HG03196 (cell line): ENCODE data around the gene HOXB8.

Source experiments
- ATAC-seq: cut with Tn5 transposase; IDR thresholded peaks from one replicate; pipeline ENCODE4 v1.9.1; 2021; ENCODE audit not compliant: unreplicated experiment

HOXB8 gene

GRCh38 chr17:48624544-48625494, 9.7 kb upstream of the HOXB8 start:
- ATAC-seq, result no peak

GRCh38 chr17:48624118-48624517, 9.0 kb upstream of the HOXB8 start:
- ATAC-seq, result no peak

GRCh38 chr17:48623583-48623982, 8.5 kb upstream of the HOXB8 start:
- no peak for ATAC-seq

DNA sequence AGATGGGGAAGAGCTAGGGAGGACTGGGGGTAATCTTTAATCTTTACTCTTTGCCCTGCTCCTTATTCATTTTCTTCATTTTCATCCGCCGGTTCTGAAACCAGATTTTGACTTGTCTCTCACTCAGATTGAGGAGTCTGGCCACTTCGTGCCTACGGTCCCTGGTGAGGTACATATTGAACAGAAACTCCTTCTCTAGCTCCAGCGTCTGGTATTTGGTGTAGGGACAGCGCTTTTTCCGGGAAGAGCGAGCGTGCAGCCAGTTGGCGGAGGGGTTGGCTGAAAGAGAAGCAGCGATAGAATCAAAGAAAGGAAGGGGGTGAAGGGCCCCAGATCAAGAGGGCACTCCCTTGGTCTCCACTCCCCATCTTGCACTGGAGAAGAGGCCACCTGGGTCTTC, 7.8 kb upstream of the HOXB8 start:
- ATAC-seq, result no peak

DNA sequence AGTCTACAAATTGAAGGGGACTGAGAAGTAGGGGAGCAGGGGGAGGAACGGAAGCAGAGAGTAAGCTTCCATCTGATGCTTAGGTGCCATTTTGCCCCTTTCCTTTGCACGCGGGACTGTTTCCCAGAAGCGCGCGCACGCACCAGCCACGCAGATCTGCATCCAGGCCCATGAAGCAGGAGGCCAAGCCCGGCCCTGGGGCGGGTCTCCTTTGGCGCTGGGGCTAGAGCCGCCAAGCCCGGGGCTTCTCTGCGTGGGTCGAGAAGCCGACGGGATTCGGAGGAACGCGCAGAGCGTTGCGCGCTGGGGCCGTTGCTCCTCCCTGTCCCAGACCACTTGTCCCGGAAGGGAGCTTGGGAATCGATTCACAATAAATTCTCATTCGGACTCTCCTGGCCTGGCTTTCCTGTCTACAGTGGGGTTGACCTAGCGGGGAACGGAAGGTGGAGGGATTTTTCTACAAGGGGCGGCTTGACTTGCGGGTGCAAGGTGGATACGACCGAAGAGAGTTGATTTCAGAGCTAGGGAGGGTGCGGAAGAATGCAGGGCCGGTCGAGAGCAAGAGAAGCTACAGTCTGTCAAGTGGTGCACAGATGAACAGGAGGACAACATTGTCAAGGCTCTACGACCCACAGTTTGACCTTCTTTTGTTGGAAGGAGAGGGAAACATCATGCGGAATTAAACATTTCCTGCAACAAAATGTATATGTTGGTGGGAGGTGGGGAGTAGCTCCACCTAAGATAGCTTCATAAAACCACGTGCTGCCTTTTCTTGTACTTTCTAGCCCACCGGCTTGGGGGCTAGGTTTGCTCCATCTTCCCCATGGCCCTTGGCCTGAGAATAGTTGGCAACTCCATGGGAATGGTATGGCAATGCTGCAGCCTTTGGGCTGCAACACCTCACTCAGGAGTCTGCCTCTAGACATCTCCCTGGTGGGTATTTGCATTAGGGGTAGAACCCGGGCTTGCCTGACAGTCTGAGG, 6.6 kb upstream of the HOXB8 start:
- no peak for ATAC-seq

DNA sequence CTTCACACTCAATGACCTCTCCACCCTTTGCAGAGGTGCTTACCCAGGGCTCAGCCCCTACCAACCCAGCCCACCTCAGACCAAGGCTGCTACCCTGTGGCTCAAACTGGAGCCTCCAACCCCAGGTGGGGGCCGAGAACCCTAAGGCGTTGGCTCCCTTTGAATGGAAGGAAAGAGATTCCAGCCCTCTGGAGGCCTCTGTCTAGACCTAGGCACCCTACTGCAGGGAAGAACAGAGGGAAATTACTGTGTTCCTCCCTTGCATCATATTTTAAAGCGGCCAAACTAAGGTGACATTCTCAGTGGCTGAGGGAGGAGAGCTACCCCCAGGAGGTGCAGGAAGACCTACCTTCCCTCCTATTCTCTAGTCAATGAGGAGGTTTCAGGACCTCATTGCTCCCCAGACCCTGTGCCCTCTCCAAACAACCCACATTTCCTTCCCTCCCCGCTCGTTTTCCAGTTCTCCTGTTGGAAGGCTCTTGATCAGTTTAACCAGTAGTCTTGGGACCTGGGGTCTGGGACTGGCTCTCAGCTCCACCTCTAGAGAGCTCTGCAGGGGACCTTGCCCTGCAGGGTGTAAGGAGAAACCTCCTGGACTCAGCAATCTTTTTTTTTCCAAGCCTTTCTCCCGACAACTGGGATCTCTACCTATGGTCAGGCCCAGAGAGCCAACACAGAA, 5.5 kb upstream of the HOXB8 start:
- ATAC-seq, result no peak

- no peak for ATAC-seq
Observed at GRCh38 chr17:48619826-48620449, 4.8 kb upstream of the HOXB8 start.

GRCh38 chr17:48618256-48618896, 3.3 kb upstream of the HOXB8 start:
- ATAC-seq, result no peak

GRCh38 chr17:48617471-48618255, 2.6 kb upstream of the HOXB8 start:
- no peak for ATAC-seq

DNA sequence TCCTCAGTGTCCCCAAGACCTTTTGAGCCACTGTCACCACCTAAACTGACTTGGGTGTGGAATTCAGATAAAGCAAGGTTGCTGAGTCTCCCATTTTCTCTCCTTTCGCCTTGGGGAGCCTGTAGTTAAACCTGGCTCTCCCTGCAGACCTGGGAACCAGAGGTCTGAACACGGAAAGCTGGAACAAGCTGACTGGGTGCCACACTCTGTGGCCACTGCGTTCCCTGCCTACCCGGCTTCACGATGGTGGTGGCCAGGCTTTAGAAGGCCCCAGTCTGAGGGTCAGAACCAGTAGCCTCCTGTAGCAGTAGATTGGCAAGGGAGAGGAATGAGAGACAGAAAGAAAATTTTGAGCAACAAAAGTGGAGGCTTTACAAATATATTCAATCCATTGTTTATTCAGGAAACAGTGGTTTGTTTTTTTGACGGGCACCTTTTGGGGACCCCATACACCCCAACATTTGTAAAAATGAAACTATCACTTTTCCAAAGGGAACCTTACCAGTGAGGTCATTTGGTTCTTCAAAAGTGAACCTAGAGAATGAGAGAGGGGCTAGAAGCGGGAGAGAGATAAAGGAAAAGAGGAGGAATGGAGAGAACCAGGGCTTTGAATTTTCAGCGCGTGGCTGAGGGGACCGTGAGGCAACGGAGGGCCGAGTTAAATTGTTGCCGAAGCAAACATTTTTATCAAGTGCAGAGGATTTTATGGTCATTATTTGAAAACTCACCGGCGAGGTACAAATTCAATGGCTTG, 1.8 kb upstream of the HOXB8 start:
- ATAC-seq, result no peak

GRCh38 chr17:48615963-48616716, 1.0 kb upstream of the HOXB8 start:
- no peak for ATAC-seq

- no peak for ATAC-seq
Observed at GRCh38 chr17:48613862-48614694, 1.0 kb downstream of the HOXB8 start.

DNA sequence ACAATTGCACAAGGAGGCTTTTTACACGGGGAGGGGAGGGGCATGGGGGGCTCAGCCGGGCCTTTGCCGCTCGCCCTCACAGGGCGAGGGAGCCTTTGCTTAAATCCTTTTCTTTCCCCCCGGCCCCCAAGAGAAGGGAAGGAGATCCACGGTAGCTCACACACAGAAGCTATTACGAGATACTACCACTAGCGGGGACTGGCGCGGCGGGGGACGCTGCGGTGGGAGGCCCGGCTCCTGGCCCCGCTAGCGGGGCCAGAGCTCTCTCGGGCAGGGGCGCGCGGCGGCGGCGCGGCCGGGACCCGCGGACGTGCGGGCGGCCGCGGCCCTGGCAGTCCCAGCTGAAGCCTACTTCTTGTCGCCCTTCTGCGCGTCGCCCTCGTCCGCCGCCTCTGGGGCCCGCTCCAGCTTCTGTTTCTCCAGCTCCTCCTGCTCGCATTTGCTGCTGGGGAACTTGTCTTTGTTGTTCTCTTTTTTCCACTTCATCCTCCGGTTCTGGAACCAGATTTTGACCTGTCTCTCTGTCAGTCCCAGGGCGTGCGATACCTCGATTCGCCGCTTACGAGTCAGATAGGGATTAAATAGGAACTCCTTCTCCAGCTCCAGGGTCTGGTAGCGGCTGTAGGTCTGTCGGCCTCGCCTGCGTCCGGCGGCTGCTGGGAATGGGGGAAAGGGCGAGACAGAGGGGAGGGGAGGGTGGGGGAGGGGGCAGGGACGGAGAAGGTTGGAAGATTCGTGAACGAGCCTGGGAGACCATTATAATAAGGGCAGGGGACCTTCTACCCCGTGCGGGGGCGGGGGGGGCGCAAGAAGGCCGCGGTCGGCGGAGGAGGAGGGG, 2.0 kb downstream of the HOXB8 start:
- no peak for ATAC-seq

- no peak for ATAC-seq
Observed at GRCh38 chr17:48612456-48612853, 2.6 kb downstream of the HOXB8 start.

- ATAC-seq, result no peak
Observed at GRCh38 chr17:48611681-48612455, 3.2 kb downstream of the HOXB8 start.
